ENCODE data around the gene PTAFR.
A peak's percentile ranks its signal among the peaks of the same experiment; 100 is the strongest.

Gene PTAFR

DNA sequence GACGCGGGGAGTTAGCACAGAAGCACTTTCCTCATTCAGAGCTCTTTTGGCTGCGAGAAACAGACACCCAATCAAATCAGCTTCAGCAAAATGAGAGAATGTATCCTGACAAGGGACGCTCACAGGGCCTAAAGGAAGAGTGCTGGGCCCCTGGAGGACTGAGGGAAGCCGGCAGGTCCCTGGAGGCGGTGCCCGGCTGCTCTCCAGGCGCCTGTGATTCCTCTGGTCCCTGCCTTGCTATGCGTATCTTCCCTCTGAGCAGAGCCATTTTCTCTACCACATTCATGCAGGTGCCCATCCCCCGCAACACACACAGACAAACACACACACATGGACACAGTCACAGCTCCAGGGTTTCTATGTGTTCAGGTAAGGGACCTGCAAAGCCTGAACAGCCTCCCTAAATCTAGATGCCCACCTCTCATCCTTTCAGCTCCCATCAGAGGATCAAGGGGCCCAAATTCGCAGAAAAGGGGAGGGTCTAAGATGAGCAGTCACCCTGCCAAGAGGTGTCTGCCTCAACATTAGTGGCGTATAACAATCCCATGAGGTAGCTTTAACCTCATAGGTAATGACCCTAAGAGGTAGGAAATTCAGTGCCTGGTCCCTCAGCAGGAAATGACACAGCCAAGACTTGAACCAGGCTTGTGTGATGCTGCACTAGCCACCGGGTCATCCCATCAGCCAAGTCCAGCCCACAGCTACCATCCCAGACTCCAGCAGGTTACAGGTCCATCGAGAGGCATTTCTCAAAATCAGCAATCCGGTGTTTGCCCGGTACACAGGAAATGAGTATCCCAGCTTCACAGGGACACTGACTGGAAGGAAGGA lies 29.0 kb downstream of the PTAFR start:
- no peaks in the 10 kb centered on the region for H3K79me2 ChIP-seq
- H3K27me3 ChIP-seq (ENCODE audit: control insufficient read depth, insufficient read depth, low read length): no peaks in the 10 kb centered on the region
- H3K9ac ChIP-seq: no peak overlapping the region
- no peak overlapping the region for H2AFZ ChIP-seq
- no peak overlapping the region for H3K27ac ChIP-seq
- TF ChIP-seq, protein P1, sequence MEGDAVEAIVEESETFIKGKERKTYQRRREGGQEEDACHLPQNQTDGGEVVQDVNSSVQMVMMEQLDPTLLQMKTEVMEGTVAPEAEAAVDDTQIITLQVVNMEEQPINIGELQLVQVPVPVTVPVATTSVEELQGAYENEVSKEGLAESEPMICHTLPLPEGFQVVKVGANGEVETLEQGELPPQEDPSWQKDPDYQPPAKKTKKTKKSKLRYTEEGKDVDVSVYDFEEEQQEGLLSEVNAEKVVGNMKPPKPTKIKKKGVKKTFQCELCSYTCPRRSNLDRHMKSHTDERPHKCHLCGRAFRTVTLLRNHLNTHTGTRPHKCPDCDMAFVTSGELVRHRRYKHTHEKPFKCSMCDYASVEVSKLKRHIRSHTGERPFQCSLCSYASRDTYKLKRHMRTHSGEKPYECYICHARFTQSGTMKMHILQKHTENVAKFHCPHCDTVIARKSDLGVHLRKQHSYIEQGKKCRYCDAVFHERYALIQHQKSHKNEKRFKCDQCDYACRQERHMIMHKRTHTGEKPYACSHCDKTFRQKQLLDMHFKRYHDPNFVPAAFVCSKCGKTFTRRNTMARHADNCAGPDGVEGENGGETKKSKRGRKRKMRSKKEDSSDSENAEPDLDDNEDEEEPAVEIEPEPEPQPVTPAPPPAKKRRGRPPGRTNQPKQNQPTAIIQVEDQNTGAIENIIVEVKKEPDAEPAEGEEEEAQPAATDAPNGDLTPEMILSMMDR (IDR thresholded peaks at IDR 0.05): no peak
- H3K4me2 ChIP-seq (ENCODE audit: low read length): peak overlapping the region; percentile 4
- no peak overlapping the region for H3K4me3 ChIP-seq (ENCODE audit: low read depth, low read length)
- no peaks in the 10 kb centered on the region for H3K9me3 ChIP-seq (ENCODE audit: control insufficient read depth, low read length)
- no peaks in the 10 kb centered on the region for H3K36me3 ChIP-seq (ENCODE audit: control insufficient read depth, insufficient read depth, low read length)
- no peaks in the 10 kb centered on the region for H3K4me1 ChIP-seq

DNA sequence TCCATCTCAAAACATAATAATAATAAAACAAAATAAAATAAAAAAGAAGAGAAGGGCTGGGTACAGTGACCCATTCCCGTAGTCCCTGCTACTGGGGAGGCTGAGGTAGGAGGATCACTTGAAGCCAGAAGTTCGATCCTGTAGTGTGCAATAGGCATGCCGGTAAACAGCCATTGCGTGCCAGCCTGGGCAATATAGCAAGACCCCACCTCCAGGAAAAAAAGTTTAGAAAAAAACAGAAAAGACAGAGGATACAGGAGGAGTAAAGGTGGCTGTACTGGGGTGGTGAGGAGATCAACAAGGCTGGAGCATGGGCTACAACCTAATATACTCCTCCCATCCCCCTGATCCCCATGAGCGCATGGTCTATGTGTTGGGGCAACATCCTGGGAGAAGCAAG lies 30.8 kb downstream of the PTAFR start:
- TF ChIP-seq, protein P1 (IDR thresholded peaks at IDR 0.05): no peak
- Histone ChIP-seq H3K9me3 (ENCODE audit: control insufficient read depth, low read length) (no peaks in the 10 kb centered on the region), H3K4me1 (no peaks in the 10 kb centered on the region), H3K27me3 (ENCODE audit: control insufficient read depth, insufficient read depth, low read length) (no peaks in the 10 kb centered on the region), H3K4me3 (ENCODE audit: low read depth, low read length) (no peak overlapping the region), H3K4me2 (ENCODE audit: low read length) (no peak overlapping the region), H3K36me3 (ENCODE audit: control insufficient read depth, insufficient read depth, low read length) (no peaks in the 10 kb centered on the region), H2AFZ (no peak overlapping the region), H3K27ac (no peak overlapping the region), H3K79me2 (no peaks in the 10 kb centered on the region), H3K9ac (no peak overlapping the region)

GRCh38 chr1:28144203-28145135 lies 32.0 kb downstream of the PTAFR start:
- Histone ChIP-seq H3K36me3 (ENCODE audit: control insufficient read depth, insufficient read depth, low read length) (no peaks in the 10 kb centered on the region), H3K9ac (no peak overlapping the region), H3K4me1 (no peaks in the 10 kb centered on the region), H2AFZ (no peak overlapping the region), H3K27ac (no peak overlapping the region), H3K4me3 (ENCODE audit: low read depth, low read length) (no peak overlapping the region), H3K9me3 (ENCODE audit: control insufficient read depth, low read length) (no peaks in the 10 kb centered on the region), H3K79me2 (no peaks in the 10 kb centered on the region), H3K4me2 (ENCODE audit: low read length) (no peak overlapping the region), H3K27me3 (ENCODE audit: control insufficient read depth, insufficient read depth, low read length) (no peaks in the 10 kb centered on the region)
- TF ChIP-seq, protein P1 (IDR thresholded peaks at IDR 0.05): no peak

DNA sequence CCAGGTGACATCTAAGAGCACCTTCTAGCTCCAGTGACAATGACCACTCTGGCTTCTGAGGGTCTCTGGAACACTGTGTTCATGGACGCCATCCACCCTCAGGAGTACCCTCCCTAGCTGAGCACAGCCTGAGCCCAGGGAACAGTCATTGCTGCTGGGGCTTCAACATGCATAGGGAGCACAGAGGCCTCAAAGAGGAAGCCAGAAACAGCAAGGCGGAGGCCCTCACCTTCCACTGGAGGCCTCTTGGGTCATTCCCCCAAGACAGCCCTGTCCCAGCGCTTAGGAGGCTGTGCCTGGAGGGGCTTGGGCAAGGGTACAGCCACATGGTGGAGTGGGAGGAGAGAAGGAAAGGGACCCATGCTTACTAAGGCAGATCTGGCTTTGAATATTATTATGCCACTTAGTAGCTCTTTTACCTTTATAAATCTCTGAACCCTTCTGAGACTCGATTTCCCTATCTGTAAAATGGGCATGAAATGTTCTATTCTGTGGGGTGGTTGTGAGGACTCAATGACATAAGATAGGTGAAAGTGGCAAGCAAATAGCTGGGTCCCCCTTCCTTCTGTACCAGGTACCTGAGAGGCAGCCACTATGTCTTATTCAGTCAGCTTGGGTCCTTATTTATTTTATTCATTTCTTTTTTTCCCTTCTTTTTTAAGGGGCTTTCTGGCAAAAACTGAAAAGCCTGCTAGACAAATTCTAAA lies 32.8 kb downstream of the PTAFR start:
- Histone ChIP-seq H3K4me2 (ENCODE audit: low read length) (no peak overlapping the region), H3K36me3 (ENCODE audit: control insufficient read depth, insufficient read depth, low read length) (no peaks in the 10 kb centered on the region), H3K27me3 (ENCODE audit: control insufficient read depth, insufficient read depth, low read length) (no peaks in the 10 kb centered on the region), H2AFZ (no peak overlapping the region), H3K9ac (no peak overlapping the region), H3K79me2 (no peaks in the 10 kb centered on the region), H3K27ac (no peak overlapping the region), H3K4me3 (ENCODE audit: low read depth, low read length) (no peak overlapping the region), H3K9me3 (ENCODE audit: control insufficient read depth, low read length) (no peaks in the 10 kb centered on the region), H3K4me1 (no peaks in the 10 kb centered on the region)
- TF ChIP-seq, protein P1 (IDR thresholded peaks at IDR 0.05): no peak
